GM21367 (cell line): ENCODE data around the gene KRT2.

Experiments used
- ATAC-seq: cut with Tn5 transposase; IDR thresholded peaks from one replicate; pipeline ENCODE4 v1.9.1; 2021; ENCODE audit not compliant: unreplicated experiment

The KRT2 gene

DNA sequence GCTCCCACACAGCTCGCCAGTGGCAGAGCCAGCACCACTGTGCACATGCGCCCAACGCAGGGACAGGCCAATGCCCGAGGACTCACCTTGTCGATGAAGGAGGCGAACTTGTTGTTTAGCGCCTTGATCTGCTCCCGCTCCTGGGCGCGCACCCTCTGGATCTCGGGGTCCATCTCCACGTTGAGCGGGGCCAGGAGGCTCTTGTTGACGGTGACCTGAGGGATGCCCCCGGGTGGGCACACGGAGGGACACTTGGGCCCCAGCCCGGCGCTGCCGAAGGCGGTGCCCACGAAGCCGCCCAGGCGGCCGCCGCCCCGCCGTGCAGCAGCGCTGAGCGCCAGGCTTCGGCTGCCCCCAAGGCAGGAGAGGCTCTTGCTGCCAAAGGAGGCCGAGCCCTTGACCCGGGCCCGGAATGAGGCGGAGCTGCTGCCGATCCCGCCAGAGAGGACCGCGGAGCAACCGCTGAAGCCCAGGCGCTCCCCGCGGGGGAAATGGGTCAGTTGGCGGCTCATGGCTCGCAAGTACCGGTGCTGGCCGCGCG, 51.0 kb downstream of the KRT2 start, which contains the start of gene KRT72:
Gene KRT72, minus strand, starts transcription at position 523 of the 541 bp plus-strand sequence. Its CDS starts 11 bp downstream, at position 512.
- no peak for ATAC-seq

DNA sequence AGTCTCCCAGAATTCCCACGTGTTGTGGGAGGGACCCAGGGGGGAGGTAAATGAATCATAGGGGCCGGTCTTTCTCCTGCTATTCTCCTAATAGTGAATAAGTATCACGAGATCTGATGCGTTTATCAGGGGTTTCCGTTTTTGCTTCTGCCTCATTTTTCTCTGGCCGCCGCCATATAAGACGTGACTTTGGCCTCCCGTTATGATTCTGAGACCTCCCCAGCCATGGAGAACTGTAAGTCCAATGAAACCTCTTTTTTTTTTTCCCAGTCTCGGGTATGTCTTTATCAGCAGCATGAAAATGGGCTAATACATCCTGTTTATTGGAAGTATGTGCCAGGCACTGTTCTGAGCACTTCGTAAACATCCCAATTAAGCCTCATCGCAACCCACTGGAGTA, 51.5 kb downstream of the KRT2 start:
- ATAC-seq: no peak

DNA sequence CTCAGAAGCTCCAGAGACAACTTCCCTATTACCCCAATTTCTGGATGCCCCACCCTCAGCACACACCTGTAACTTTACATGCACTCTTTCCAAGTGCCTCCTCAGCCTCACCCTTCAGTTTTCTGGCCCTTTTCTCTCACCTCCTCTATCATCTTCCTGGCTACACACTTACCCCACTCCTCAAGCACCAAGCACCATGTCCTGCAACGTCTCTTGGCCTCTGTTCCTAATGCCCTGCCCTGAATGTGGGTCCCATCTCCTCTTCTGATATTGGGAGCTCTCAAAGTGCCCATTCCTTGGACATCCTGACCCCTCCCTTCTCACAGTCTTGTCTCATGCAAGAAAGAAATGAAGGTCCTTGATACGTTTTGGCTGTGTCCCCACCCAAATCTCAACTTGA, 51.9 kb downstream of the KRT2 start:
- ATAC-seq: no peak

DNA sequence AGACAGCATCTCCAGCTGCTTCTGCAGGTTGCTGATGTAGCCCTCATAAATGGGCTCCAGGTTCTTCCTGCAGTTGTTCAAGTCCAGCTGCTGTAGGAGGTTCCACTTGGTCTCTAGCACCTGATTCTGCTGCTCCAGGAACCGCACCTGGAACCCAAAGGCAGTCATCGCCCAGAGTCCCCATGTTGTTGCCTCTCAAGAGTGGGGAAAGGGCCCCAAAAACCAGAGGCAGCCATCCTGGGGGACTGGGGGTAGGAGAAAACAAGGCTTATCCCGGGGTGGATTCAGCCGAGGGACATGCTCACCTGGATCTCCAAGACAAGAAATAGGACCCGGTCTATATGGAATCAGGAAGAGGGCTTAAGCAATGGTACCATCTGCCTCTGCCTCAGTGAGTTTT, 53.0 kb downstream of the KRT2 start:
- no peak for ATAC-seq
